GM19239 (cell line): ENCODE results near the gene PYGM.

ENCODE experiments used
- DNase-seq: peaks from one replicate; pipeline ENCODE4 v3.0.0; 2011; ENCODE audit warnings: low spot score; ENCODE audit not compliant: insufficient read length
- FAIRE-seq: peaks from 2 replicates; lab custom pipeline; 2011; peaks lifted over from hg19 to GRCh38; lab: Jason Lieb, UNC

PYGM gene

GRCh38 chr11:64769283-64769682, 9.5 kb upstream of the PYGM start:
- no peak for FAIRE-seq
- DNase-seq: no peak

- no peak for FAIRE-seq
Measured at GRCh38 chr11:64768300-64768694, 8.5 kb upstream of the PYGM start.

GRCh38 chr11:64767344-64768299, 7.8 kb upstream of the PYGM start:
- FAIRE-seq (no peak), DNase-seq (no peak)

More at GRCh38 chr11:64768300-64768694, 8.5 kb upstream of the PYGM start:
- DNase-seq: no peak

- no peak for DNase-seq
- FAIRE-seq: no peak
Measured at GRCh38 chr11:64766881-64767280, 7.1 kb upstream of the PYGM start.

- FAIRE-seq: no peak
- DNase-seq: no peak
Measured at GRCh38 chr11:64765851-64766665, 6.3 kb upstream of the PYGM start.

GRCh38 chr11:64765291-64765850, 5.6 kb upstream of the PYGM start:
- DNase-seq (no peak), FAIRE-seq (no peak)

GRCh38 chr11:64764753-64765152, 5.0 kb upstream of the PYGM start:
- no peak for DNase-seq
- FAIRE-seq: peak; percentile 39

- DNase-seq (no peak), FAIRE-seq (no peak)
Measured at GRCh38 chr11:64764040-64764611, 4.4 kb upstream of the PYGM start.

GRCh38 chr11:64763526-64764039, 3.8 kb upstream of the PYGM start:
- DNase-seq: no peak
- no peak for FAIRE-seq

GRCh38 chr11:64762674-64763525, 3.1 kb upstream of the PYGM start:
- DNase-seq (no peak), FAIRE-seq (no peak)

- no peak for DNase-seq
- FAIRE-seq: no peak
Measured at GRCh38 chr11:64762277-64762673, 2.5 kb upstream of the PYGM start.

GRCh38 chr11:64760759-64761420, 1.1 kb upstream of the PYGM start:
- no peak for DNase-seq
- FAIRE-seq: no peak

- no peak for FAIRE-seq
- DNase-seq: no peak
Measured at GRCh38 chr11:64759131-64759721, 548 bp downstream of the PYGM start.

GRCh38 chr11:64758330-64759079, 1.3 kb downstream of the PYGM start:
- FAIRE-seq (no peak), DNase-seq (no peak)

- no peak for DNase-seq
- no peak for FAIRE-seq
Measured at GRCh38 chr11:64757549-64758329, 2.0 kb downstream of the PYGM start.

GRCh38 chr11:64755681-64756361, 4.0 kb downstream of the PYGM start:
- DNase-seq (no peak), FAIRE-seq (no peak)
